K562 (cell line): ENCODE data around the gene LSM14B. TPM values are rescaled to one million over a fixed set of nuclear protein-coding genes. Genes with fewer than 3 reads are reported as not detected.

Experiments used
- ATAC-seq: fragments of 200-7000 bp; cut with Tn5 transposase; 3 replicates; pipeline ENCODE4 v1.9.1; 2020; ENCODE audit warnings: moderate library complexity
- BruUV-seq: library from RNA; stranded (reverse); fragments of 400-500 nt; replicated peaks from 2 replicates; lab custom pipeline; 2021; lab: Mats Ljungman, UMichigan
- CTCF ChIA-PET: fragments of 300-600 bp; formaldehyde crosslinking; extraction: SDS; loops from one replicate; lab custom pipeline; 2021; ENCODE audit warnings: low intra/inter-chr PET ratio; lab: Yijun Ruan, JAX
- POLR2A ChIA-PET: fragments of 300-600, 350-650 bp; sonication (Branson Sonifier 250); formaldehyde crosslinking; extraction: SDS; loops from one replicate; lab custom pipeline; 2021; ENCODE audit warnings: antibody characterized with exemption, inconsistent platforms; lab: Yijun Ruan, JAX
- DNase-seq, 4 experiments: peaks; one replicate each; pipeline versions ENCODE4 v3.0.0 to v3.0.0-alpha.2; 2011 to 2018; ENCODE audit warnings: low spot score in 3 of 4, mixed read lengths in 3 of 4; ENCODE audit errors: extremely low read depth in 1 of 4
- FAIRE-seq: peaks from 2 replicates; lab custom pipeline; 2011; peaks lifted over from hg19 to GRCh38; lab: Jason Lieb, UNC
- H2AFZ ChIP-seq: 2 replicates; pipeline ENCODE4 v1.6.0; 2011; ENCODE audit warnings: low read depth, low read length, control low read depth, inconsistent platforms
- H3K27ac ChIP-seq: fragments of 200-600 bp; 3 replicates; pipeline ENCODE4 v1.8.0; 2011; ENCODE audit warnings: low read depth, mild to moderate bottlenecking, control low read depth, inconsistent platforms, low read length, moderate library complexity, mixed read lengths; ENCODE audit errors: extremely low read depth
- H3K27me3 ChIP-seq, 2 experiments: fragments of 300-600 bp in 1 of 2; 2 replicates in 1 of 2; 3 replicates in 1 of 2; pipeline versions ENCODE4 v1.6.0 to v1.8.0; 2011; ENCODE audit warnings: inconsistent platforms in 2 of 2, low read length in 2 of 2, mild to moderate bottlenecking in 1 of 2, mixed read lengths in 1 of 2, moderate library complexity in 1 of 2; ENCODE audit not compliant: control insufficient read depth in 2 of 2, insufficient read depth in 2 of 2
- H3K36me3 ChIP-seq: fragments of 300-600 bp; 3 replicates; pipeline ENCODE4 v1.8.0; 2011; ENCODE audit warnings: mild to moderate bottlenecking, low read length, inconsistent platforms; ENCODE audit not compliant: control insufficient read depth, insufficient read depth
- H3K4me1 ChIP-seq, 2 experiments: fragments of 200-600 bp in 1 of 2; replicated peaks in 1 of 2; 2 replicates in 1 of 2; 3 replicates in 1 of 2; pipeline versions ENCODE4 v1.5.1 to v1.8.0; 2011; ENCODE audit warnings: inconsistent platforms in 2 of 2, low read length in 2 of 2, mild to moderate bottlenecking in 1 of 2, mixed read lengths in 1 of 2, moderate library complexity in 1 of 2; ENCODE audit not compliant: control insufficient read depth in 2 of 2, insufficient read depth in 2 of 2
- H3K4me2 ChIP-seq: 2 replicates; pipeline ENCODE4 v1.6.1; 2011; ENCODE audit warnings: low read length, control low read depth, inconsistent platforms, mixed read lengths; ENCODE audit not compliant: insufficient read depth
- H3K4me3 ChIP-seq: fragments of 200-600 bp; sonication (generic), shearing (Covaris generic); 2 replicates; pipeline ENCODE4 v1.5.1; 2016; ENCODE audit warnings: control low read depth, inconsistent platforms
- H3K79me2 ChIP-seq: fragments of 200-600 bp; 3 replicates; pipeline ENCODE4 v1.8.0; 2011; ENCODE audit warnings: low read length, inconsistent platforms; ENCODE audit not compliant: control insufficient read depth, insufficient read depth
- H3K9ac ChIP-seq, 2 experiments: 2 replicates each; pipeline versions ENCODE4 v1.6.0 to v1.6.1; 2011; ENCODE audit warnings: low read depth in 2 of 2, low read length in 2 of 2, control low read depth in 1 of 2, inconsistent platforms in 1 of 2, mild to moderate bottlenecking in 1 of 2, mixed read lengths in 1 of 2; ENCODE audit not compliant: insufficient read depth in 1 of 2
- H3K9me1 ChIP-seq: one replicate; pipeline ENCODE4 v1.6.0; 2011; ENCODE audit warnings: inconsistent platforms, mild to moderate bottlenecking, low read length, moderate library complexity; ENCODE audit not compliant: control insufficient read depth, insufficient read depth
- H3K9me3 ChIP-seq: replicated peaks from 2 replicates; pipeline ENCODE4 v1.5.1; 2011; ENCODE audit warnings: low read depth, low read length, inconsistent platforms; ENCODE audit not compliant: control insufficient read depth, insufficient read depth
- H4K20me1 ChIP-seq: replicated peaks from 2 replicates; pipeline ENCODE4 v1.6.1; 2011; ENCODE audit warnings: low read length, inconsistent platforms, mixed read lengths; ENCODE audit not compliant: control insufficient read depth, insufficient read depth
- BMI1 ChIP-seq: fragments of 150-350 bp; IDR thresholded peaks from 2 replicates; pipeline ENCODE4 v1.6.1; 2014; ENCODE audit warnings: low read length
- CBFA2T3 ChIP-seq: fragments of 450-650 bp; IDR thresholded peaks from 2 replicates; pipeline ENCODE4 v1.6.1; 2017
- CBX1 ChIP-seq: sonication (generic); IDR thresholded peaks from 2 replicates; pipeline ENCODE4 v1.6.1; 2016; ENCODE audit warnings: antibody characterized with exemption, low read depth, mild to moderate bottlenecking
- CREM ChIP-seq: IDR thresholded peaks from 2 replicates; pipeline ENCODE4 v1.6.1; 2014; ENCODE audit warnings: antibody characterized with exemption, low read depth
- CTBP1 ChIP-seq: fragments of 450-650 bp; IDR thresholded peaks from 2 replicates; pipeline ENCODE4 v1.6.1; 2016; ENCODE audit warnings: borderline replicate concordance
- HOXB6 ChIP-seq: fragments of 250-450 bp; sonication (Bioruptor Pico); IDR thresholded peaks from 2 replicates; pipeline ENCODE4 v1.5.1; 2022; ENCODE audit warnings: mild to moderate bottlenecking, borderline replicate concordance
- KLF16 ChIP-seq: IDR thresholded peaks from 2 replicates; pipeline ENCODE4 v1.6.1; 2016; ENCODE audit warnings: antibody characterized with exemption
- LARP7 ChIP-seq: fragments of 450-650 bp; IDR thresholded peaks from 2 replicates; pipeline ENCODE4 v1.6.1; 2016
- LCOR ChIP-seq: sonication (generic); formaldehyde crosslinking; IDR thresholded peaks from 2 replicates; pipeline ENCODE4 v1.8.0; 2022; ENCODE audit warnings: mild to moderate bottlenecking, missing genetic modification reagents
- SAP30 ChIP-seq: fragments of 200-600 bp; sonication (generic); IDR thresholded peaks from 2 replicates; pipeline ENCODE4 v1.6.1; 2012; ENCODE audit warnings: borderline replicate concordance, low read depth, mild to moderate bottlenecking, moderate library complexity, low read length, control low read depth, inconsistent platforms; ENCODE audit not compliant: insufficient read depth, poor library complexity, severe bottlenecking
- ZNF830 ChIP-seq: fragments of 250-450 bp; sonication (Bioruptor Pico); IDR thresholded peaks from 2 replicates; pipeline ENCODE4 v1.5.0; 2021; ENCODE audit warnings: mild to moderate bottlenecking
- WGBS: fragments of 100-300 bp; shearing (Covaris generic); methylation state at CpG from one replicate; pipeline ENCODE4 v1.1.6; 2016; ENCODE audit warnings: low coverage, mixed read lengths; ENCODE audit not compliant: insufficient coverage; ENCODE audit errors: missing lambda C conversion rate; 5-methylcytosine and 5-hydroxymethylcytosine counted together
- in situ Hi-C: fragments of 300-500 bp; cut with MboI; formaldehyde crosslinking; loops from 4 replicates; pipeline ENCODE4 v1.15.0; 2018; ENCODE audit warnings: inconsistent platforms, mixed read lengths
- intact Hi-C: fragments of 100-400 bp; cut with micrococcal nuclease; formaldehyde crosslinking; loops from 2 replicates; pipeline ENCODE4 v1.14.2; 2022
- polyA plus RNA-seq, 8 experiments: library from polyadenylated mRNA; depleted of rRNA in 4 of 8; stranded (reverse) in 5 of 8; unstranded in 3 of 8; fragments of >200 nt; fragmentation: Nextera tagmentation in 2 of 8; fragmentation: Illumina TruSeq in 1 of 8; extraction: Ambion mirVana in 2 of 8; extraction: Trizol in 1 of 8; gene quantifications; 2 replicates each; pipeline versions ENCODE4 v1.2.1 to v1.2.3, GENCODE V29; 2011 to 2014; ENCODE audit warnings: inconsistent platforms in 1 of 8, missing spikeins in 1 of 8
- total RNA-seq, 7 experiments: library from RNA; depleted of rRNA in 6 of 7; stranded (reverse); fragments of >200 nt in 6 of 7; fragmentation: Illumina TruSeq in 2 of 7; extraction: Trizol in 2 of 7; gene quantifications; 2 replicates each; pipeline versions ENCODE4 v1.2.1 to v1.2.3, GENCODE V29; 2011 to 2021; ENCODE audit warnings: low replicate concordance in 1 of 7
- TF ChIP-seq, protein P1 (sequence below): fragments of 450-650 bp; IDR thresholded peaks from 2 replicates; pipeline ENCODE4 v1.6.1; 2017; ENCODE audit warnings: antibody characterized with exemption, mild to moderate bottlenecking
- TF ChIP-seq, protein P2 (sequence below), 2 experiments: IDR thresholded peaks; 2 replicates each; pipeline ENCODE4 v1.6.1; 2012; ENCODE audit warnings: improper control_type of control experiment in 2 of 2, low read depth in 2 of 2, low read length in 2 of 2, borderline replicate concordance in 1 of 2

Gene LSM14B
- total and polyA plus RNA-seq, 9 of the 15 experiments (the other 6 are each of a cell fraction or from before 2014, with no cell fraction given), result 0.66 to 36.0 (median 20.2) TPM

DNA sequence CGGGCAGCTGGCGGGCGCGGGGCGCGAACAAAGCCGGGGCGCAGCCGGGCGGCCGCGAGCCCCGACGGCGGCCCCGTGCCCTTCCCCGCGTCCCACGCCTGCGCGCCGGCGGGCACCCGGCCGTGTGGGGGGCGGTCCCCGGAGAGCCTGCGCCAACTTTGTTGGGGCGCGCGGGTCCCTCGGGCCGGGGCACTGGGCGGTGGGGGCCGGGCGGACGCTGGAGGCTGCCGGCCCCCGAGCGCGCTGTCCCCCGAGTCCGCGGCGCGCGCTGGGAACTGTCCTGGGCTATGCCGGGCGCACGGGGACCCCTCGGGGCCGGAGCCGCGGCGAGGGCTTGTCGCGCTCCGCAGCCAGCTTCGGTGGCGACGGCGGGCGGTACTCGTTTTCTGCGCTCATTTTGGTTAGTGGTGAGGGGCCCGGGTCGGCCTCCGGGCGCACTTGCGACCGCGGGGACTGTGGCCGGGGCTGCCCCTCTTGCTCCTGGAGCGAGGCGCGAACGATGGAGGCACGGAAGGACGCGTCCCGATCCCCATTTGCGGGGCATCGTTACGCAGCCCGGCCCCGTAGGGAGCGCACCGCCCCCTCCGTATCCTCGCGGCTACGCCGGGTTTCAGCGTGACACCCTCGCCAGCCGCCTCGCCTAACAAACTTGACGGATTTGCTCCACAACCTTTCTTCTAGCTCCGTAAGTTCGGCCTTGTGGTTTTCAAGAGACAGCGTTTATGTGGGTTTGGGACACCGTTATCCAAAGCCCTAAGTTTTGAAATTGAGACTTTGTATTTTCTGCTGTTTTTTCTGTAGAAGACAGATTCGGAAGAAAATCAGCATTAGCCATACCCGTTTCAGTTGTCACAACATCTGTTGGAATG lies 21.9 kb downstream of the LSM14B start:
- no TSS peak for BruUV-seq
- DNase-seq, result peak; percentile 48 to 77 (median 66)
- peaks cover 55% of the 10 kb centered on the region for H3K36me3 ChIP-seq
- in situ Hi-C loops, result no loop called here
- peaks cover 33 to 64% of the 10 kb centered on the region in 2 experiments; a peak in 4 of 5 replicates for H3K4me1 ChIP-seq
- peak overlapping the region; percentile 69 for H2AFZ ChIP-seq
- H3K4me2 ChIP-seq, result peak overlapping the region; percentile 80
- ChIA-PET CTCF (no interaction called here), POLR2A (interaction anchor here (0.5 to 1.0 kb wide), 5 partner anchors 9 to 32 kb away, joined by 3 to 6 read pairs (median 3); no protein-coding TSS in a partner anchor)
- peak overlapping the region; percentile 89 for H3K4me3 ChIP-seq
- H3K9me1 ChIP-seq, result peaks cover 3% of the 10 kb centered on the region
- peaks cover 49% of the 10 kb centered on the region for H4K20me1 ChIP-seq
- H3K9me3 ChIP-seq, result no peaks in the 10 kb centered on the region
- WGBS, result under 1% methylated on average over 58 of the region's 104 CpGs
- H3K27ac ChIP-seq, result peak overlapping the region; percentile 91
- peak; percentile 69 for ATAC-seq
- no peaks in the 10 kb centered on the region for H3K27me3 ChIP-seq
- FAIRE-seq, result peak; percentile 79
- H3K79me2 ChIP-seq, result peaks cover 93% of the 10 kb centered on the region
- H3K9ac ChIP-seq, result peak overlapping the region; percentile 90 to 93
- intact Hi-C loops, result loop anchor here (5.0 to 10.0 kb wide), 4 partner anchors 77 to 241 kb away; partner anchors contain the start of genes RPS21 and TAF4
- TF ChIP-seq CBX1, result no peak
- no peak for TF ChIP-seq ZNF830 (CRISPR knock-in tag)
- TF ChIP-seq, protein P1, sequence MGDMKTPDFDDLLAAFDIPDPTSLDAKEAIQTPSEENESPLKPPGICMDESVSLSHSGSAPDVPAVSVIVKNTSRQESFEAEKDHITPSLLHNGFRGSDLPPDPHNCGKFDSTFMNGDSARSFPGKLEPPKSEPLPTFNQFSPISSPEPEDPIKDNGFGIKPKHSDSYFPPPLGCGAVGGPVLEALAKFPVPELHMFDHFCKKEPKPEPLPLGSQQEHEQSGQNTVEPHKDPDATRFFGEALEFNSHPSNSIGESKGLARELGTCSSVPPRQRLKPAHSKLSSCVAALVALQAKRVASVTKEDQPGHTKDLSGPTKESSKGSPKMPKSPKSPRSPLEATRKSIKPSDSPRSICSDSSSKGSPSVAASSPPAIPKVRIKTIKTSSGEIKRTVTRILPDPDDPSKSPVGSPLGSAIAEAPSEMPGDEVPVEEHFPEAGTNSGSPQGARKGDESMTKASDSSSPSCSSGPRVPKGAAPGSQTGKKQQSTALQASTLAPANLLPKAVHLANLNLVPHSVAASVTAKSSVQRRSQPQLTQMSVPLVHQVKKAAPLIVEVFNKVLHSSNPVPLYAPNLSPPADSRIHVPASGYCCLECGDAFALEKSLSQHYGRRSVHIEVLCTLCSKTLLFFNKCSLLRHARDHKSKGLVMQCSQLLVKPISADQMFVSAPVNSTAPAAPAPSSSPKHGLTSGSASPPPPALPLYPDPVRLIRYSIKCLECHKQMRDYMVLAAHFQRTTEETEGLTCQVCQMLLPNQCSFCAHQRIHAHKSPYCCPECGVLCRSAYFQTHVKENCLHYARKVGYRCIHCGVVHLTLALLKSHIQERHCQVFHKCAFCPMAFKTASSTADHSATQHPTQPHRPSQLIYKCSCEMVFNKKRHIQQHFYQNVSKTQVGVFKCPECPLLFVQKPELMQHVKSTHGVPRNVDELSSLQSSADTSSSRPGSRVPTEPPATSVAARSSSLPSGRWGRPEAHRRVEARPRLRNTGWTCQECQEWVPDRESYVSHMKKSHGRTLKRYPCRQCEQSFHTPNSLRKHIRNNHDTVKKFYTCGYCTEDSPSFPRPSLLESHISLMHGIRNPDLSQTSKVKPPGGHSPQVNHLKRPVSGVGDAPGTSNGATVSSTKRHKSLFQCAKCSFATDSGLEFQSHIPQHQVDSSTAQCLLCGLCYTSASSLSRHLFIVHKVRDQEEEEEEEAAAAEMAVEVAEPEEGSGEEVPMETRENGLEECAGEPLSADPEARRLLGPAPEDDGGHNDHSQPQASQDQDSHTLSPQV, result 0 out of 2 replicates have a peak, but pooled peaks have one; percentile 36
- TF ChIP-seq HOXB6 (CRISPR knock-in tag), result no peak
- no peak for TF ChIP-seq CBFA2T3
- TF ChIP-seq, protein P2, sequence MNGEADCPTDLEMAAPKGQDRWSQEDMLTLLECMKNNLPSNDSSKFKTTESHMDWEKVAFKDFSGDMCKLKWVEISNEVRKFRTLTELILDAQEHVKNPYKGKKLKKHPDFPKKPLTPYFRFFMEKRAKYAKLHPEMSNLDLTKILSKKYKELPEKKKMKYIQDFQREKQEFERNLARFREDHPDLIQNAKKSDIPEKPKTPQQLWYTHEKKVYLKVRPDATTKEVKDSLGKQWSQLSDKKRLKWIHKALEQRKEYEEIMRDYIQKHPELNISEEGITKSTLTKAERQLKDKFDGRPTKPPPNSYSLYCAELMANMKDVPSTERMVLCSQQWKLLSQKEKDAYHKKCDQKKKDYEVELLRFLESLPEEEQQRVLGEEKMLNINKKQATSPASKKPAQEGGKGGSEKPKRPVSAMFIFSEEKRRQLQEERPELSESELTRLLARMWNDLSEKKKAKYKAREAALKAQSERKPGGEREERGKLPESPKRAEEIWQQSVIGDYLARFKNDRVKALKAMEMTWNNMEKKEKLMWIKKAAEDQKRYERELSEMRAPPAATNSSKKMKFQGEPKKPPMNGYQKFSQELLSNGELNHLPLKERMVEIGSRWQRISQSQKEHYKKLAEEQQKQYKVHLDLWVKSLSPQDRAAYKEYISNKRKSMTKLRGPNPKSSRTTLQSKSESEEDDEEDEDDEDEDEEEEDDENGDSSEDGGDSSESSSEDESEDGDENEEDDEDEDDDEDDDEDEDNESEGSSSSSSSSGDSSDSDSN (IDR thresholded peaks at IDR 0.05; ENCODE audit: borderline replicate concordance in 1 of 2, low read depth in 2 of 2, low read length in 2 of 2), result peak; percentile 67 to 86; a peak in 3 of 4 replicates
- TF ChIP-seq CTBP1, result peak; percentile 74
- TF ChIP-seq LARP7, result no peak
- TF ChIP-seq KLF16, result no peak
- TF ChIP-seq BMI1, result no peak
- no peak for TF ChIP-seq LCOR
- TF ChIP-seq CREM, result peak; percentile 55; the same call in 1 of the 2 replicates
- peak; percentile 13 for TF ChIP-seq SAP30
